Measurements from ENCODE around the gene RUNX3. TPM values are rescaled to one million over a fixed set of nuclear protein-coding genes. Genes with fewer than 3 reads are reported as not detected.

RUNX3 gene
- total and polyA plus RNA-seq, 2 donors from 2014 or later, result 0.47 to 7.9 TPM

DNA sequence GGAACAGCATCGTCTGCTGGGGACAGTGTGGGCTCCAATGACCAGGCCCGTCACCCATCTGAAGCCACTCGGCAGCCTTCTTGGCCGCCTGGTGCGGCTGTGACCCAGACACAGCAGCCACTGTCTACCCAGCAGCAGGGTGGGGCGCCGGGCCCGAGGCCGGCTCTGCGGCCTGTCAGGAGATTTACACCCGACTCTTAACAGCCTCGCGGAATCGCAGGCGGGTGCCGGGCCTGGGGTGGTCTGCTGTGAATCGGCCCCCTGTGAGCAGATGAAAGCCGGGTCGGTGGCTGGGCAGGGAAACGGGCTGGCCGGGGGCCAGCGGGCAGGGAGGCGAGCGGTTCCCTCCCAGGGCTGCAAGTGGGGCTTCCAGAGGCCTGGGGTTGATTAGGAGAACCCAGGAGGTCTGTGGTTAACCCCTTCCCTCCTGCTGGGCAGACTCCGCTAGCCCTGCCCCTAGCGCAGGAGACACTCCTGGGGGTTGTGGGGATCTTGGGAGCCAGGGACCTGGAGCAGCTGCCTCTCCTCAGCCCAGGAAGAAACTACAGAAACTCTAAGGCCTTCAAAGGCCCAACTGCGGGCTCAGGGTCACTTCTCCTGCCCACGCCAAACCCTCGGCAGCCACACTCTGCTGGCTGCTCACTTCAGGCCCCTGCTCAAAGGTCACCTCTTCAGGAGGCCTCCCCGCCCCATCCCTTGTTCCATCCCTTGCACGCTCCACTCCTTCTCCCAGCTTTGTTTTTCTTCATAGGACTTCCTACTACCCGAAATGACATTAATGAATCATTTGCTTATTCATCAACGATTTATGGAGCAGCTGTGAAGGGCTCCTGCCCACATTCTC is 15.6 kb downstream of the RUNX3 start:
- TF ChIP-seq, protein P1, sequence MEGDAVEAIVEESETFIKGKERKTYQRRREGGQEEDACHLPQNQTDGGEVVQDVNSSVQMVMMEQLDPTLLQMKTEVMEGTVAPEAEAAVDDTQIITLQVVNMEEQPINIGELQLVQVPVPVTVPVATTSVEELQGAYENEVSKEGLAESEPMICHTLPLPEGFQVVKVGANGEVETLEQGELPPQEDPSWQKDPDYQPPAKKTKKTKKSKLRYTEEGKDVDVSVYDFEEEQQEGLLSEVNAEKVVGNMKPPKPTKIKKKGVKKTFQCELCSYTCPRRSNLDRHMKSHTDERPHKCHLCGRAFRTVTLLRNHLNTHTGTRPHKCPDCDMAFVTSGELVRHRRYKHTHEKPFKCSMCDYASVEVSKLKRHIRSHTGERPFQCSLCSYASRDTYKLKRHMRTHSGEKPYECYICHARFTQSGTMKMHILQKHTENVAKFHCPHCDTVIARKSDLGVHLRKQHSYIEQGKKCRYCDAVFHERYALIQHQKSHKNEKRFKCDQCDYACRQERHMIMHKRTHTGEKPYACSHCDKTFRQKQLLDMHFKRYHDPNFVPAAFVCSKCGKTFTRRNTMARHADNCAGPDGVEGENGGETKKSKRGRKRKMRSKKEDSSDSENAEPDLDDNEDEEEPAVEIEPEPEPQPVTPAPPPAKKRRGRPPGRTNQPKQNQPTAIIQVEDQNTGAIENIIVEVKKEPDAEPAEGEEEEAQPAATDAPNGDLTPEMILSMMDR (IDR thresholded peaks at IDR 0.05; ENCODE audit: borderline replicate concordance, extremely low read depth, insufficient read depth), result no peak
- intact Hi-C loops (cut with DNase I), result no loop called here
- Histone ChIP-seq H3K36me3 (ENCODE audit: control insufficient read depth in 2 of 3, insufficient read depth in 3 of 3, low read length in 3 of 3) (no peaks in the 10 kb centered on the region), H3K4me1 (ENCODE audit: control insufficient read depth in 2 of 3, insufficient read depth in 2 of 3, low read depth in 1 of 3, low read length in 3 of 3) (peaks cover 0 to 4% (median 4%) of the 10 kb centered on the region in 3 donors), H3K27me3 (ENCODE audit: control insufficient read depth, insufficient read depth, low read length) (no peaks in the 10 kb centered on the region), H3K9ac (ENCODE audit: low read length in 3 of 3) (no peak overlapping the region), H3K27ac (ENCODE audit: low read depth in 2 of 2, low read length in 2 of 2) (peak overlapping the region in 1 of 2 donors; percentile 63), H3K4me3 (ENCODE audit: low read length in 3 of 3) (no peak overlapping the region), H3K9me3 (ENCODE audit: control insufficient read depth in 2 of 3, insufficient read depth in 1 of 3, low read length in 3 of 3) (no peaks in the 10 kb centered on the region)
- peak in 4 of 5 donors; percentile 62 to 72 (median 66) for DNase-seq
- FAIRE-seq, result no peak

- H3K36me3 ChIP-seq (ENCODE audit: control insufficient read depth in 2 of 3, insufficient read depth in 3 of 3, low read length in 3 of 3), result no peaks in the 10 kb centered on the region
- H3K9ac ChIP-seq (ENCODE audit: low read length in 3 of 3), result no peak overlapping the region
- no peak for FAIRE-seq
- peaks cover 0 to 6% (median 4%) of the 10 kb centered on the region in 3 donors for H3K4me1 ChIP-seq (ENCODE audit: control insufficient read depth in 2 of 3, insufficient read depth in 2 of 3, low read depth in 1 of 3, low read length in 3 of 3)
- no peaks in the 10 kb centered on the region for H3K27me3 ChIP-seq (ENCODE audit: control insufficient read depth, insufficient read depth, low read length)
- TF ChIP-seq, protein P1 (IDR thresholded peaks at IDR 0.05; ENCODE audit: borderline replicate concordance, extremely low read depth, insufficient read depth), result no peak
- H3K9me3 ChIP-seq (ENCODE audit: control insufficient read depth in 2 of 3, insufficient read depth in 1 of 3, low read length in 3 of 3), result no peaks in the 10 kb centered on the region
- no peak overlapping the region for H3K4me3 ChIP-seq (ENCODE audit: low read length in 3 of 3)
- intact Hi-C loops (cut with DNase I), result no loop called here
- DNase-seq, result no peak
- H3K27ac ChIP-seq (ENCODE audit: low read depth in 2 of 2, low read length in 2 of 2), result peak overlapping the region; percentile 7 to 63
Observed at GRCh38 chr1:24913616-24914225, 16.4 kb downstream of the RUNX3 start.

DNA sequence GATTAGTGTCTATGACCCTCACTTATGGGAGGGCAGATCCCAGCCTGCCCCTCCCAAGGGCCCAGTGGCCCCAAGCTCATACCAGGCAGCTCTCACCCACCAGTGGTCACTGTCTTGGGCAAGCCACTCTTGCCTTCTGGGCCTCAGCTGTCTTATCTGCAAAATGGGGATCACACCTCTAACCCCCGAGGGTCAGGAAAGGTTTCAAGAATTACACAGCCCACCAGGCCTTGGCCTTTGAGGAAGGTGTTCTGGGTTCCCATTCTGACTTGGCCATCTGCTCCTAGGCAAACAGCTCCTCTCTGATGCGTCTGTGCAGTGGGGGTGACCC is 16.8 kb downstream of the RUNX3 start:
- DNase-seq, result peak in 1 of 5 donors; percentile 46
- Histone ChIP-seq H3K27ac (ENCODE audit: low read depth in 2 of 2, low read length in 2 of 2) (peak overlapping the region in 1 of 2 donors; percentile 7), H3K27me3 (ENCODE audit: control insufficient read depth, insufficient read depth, low read length) (no peaks in the 10 kb centered on the region), H3K9me3 (ENCODE audit: control insufficient read depth in 2 of 3, insufficient read depth in 1 of 3, low read length in 3 of 3) (no peaks in the 10 kb centered on the region), H3K36me3 (ENCODE audit: control insufficient read depth in 2 of 3, insufficient read depth in 3 of 3, low read length in 3 of 3) (no peaks in the 10 kb centered on the region), H3K4me3 (ENCODE audit: low read length in 3 of 3) (no peak overlapping the region), H3K9ac (ENCODE audit: low read length in 3 of 3) (no peak overlapping the region), H3K4me1 (ENCODE audit: control insufficient read depth in 2 of 3, insufficient read depth in 2 of 3, low read depth in 1 of 3, low read length in 3 of 3) (peaks cover 0 to 6% (median 4%) of the 10 kb centered on the region in 3 donors)
- intact Hi-C loops (cut with DNase I), result no loop called here
- FAIRE-seq, result no peak
- TF ChIP-seq, protein P1 (IDR thresholded peaks at IDR 0.05; ENCODE audit: borderline replicate concordance, extremely low read depth, insufficient read depth), result no peak
